Activated CD8-positive, alpha-beta memory T cell treated with anti-CD3 and anti-CD28 coated beads for 24 hours (primary cell): ENCODE results near the gene ADM2.

Experiments
- DNase-seq: peaks from one replicate; pipeline ENCODE4 v3.0.0-alpha.2; 2020

ADM2 gene

DNA sequence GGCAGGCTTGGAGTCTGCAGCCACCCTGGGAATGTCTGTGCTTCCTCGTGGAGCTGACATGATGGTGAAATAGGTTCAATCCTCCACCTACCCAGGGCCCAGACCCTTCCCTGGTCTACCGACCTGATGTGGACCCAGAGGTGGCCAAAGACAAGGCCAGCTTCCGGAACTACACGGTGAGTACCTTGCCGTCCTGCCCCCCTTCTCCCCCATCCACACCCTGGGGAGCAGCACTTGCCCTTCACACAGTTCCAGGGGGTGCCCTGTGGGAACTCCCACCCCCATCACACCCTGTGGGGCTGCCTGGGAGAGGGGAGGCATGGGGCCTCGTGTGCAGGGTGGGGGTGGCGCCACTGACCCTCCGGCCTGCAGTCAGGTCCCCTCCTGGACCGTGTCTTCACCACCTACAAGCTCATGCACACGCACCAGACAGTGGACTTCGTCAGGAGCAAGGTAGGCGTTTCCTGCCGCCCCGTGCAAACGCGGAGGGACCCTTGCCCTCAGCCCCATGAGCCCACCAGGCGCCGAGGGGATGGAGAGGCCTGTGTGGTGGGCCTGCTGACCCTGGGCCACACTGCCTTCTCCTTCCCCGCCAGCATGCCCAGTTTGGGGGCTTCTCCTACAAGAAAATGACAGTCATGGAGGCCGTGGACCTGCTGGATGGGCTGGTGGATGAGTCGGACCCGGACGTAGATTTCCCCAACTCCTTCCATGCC is 6.1 kb downstream of the ADM2 start:
- DNase-seq, result no peak

GRCh38 chr22:50488006-50488677 is 6.8 kb downstream of the ADM2 start:
- no peak for DNase-seq

DNA sequence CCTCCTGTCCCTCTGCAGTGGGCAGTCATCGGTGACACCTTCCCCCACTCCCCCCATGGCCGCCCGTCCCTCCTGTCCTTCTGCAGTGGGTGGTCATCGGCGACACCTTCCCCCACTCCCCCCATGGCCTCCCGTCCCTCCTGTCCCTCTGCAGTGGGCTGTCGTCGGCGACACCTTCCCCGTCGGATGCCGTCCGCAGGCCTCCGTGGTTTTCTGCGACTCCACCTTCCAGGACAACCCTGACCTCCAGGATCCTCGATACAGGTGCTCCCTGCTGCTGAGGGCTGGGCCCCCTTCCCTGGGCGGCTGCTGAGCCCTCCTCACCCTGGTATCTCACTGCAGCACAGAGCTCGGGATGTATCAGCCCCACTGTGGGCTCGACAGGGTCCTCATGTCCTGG is 7.5 kb downstream of the ADM2 start:
- DNase-seq, result no peak

GRCh38 chr22:50489363-50490243 is 8.3 kb downstream of the ADM2 start:
- DNase-seq, result no peak

GRCh38 chr22:50490531-50491308 is 9.4 kb downstream of the ADM2 start:
- DNase-seq, result no peak

- DNase-seq, result no peak
Measured at GRCh38 chr22:50497093-50497492, 15.8 kb downstream of the ADM2 start.

DNA sequence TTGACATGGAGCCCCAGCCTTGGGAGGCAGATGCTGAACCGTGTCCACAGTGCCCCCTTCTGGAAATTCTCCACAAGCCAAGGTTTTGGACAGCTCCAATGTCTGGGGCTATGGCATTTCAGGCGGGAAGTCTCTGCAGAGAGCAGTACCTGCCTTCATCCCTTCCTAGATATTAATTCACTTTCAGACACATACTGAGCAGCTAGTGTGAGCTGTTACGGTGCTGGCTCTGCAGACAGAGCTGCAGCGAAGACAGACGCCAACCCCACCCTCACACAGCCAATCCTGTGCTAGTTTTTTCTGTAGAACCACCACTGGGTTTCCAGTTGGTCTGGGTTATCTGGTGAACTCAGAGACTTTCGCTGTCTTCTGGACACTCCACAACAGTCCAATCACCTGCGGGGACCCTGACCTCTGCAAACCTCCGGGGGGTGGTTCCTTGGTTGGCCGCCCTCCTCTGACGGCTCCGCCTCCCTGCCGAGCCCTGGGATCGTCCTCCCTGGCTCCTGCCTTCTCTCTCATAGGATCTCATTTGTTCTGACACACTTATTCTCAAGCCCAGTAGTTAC is 17.1 kb downstream of the ADM2 start:
- DNase-seq, result peak; percentile 83

GRCh38 chr22:50500452-50500851 is 19.1 kb downstream of the ADM2 start:
- no peak for DNase-seq

GRCh38 chr22:50502096-50502495 is 20.8 kb downstream of the ADM2 start:
- DNase-seq, result no peak

DNA sequence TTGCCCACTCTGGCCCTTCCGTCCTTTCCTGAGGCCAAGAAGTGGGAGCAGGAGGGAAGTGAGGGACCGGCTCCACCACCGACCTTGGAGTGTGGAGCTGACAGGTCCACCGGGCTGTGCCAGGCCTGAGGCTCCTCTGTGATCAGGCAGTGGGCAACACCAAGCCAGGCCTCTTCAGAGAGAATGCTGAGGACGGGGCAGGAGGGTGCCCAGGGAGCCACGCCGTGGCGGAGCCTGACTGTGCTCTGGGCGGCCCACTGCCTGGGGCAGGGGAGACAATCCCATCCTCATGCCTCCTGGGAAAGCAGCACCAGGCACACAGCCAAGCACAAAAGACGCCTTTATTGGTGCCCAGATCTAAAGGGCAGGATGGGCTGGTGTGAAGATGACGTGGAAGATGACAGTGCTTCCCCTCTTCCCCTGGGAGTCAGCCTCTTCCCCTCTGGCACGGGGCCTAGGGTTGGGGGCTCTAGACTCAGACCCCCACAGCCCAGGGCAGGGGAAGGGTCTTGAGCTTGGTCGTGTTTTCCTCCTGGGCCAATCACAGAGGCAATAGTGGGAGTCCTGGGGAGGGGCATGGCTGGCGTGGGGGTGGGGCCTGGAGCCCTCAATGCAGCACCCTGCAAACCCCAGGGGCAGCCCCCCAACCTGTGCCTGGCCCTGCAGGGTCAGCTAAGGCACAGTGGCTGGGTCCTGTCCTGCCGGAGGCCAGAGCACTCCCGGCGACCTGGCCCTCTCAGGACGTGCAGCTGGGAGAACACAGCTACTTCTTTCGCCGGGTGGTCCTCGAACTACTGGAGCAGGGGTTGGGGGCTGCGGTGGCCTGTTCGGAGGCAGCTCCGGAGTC is 21.5 kb downstream of the ADM2 start:
- DNase-seq, result no peak

- no peak for DNase-seq
Measured at GRCh38 chr22:50503475-50504145, 22.3 kb downstream of the ADM2 start.

- no peak for DNase-seq
Measured at GRCh38 chr22:50504369-50505211, 23.2 kb downstream of the ADM2 start.

DNA sequence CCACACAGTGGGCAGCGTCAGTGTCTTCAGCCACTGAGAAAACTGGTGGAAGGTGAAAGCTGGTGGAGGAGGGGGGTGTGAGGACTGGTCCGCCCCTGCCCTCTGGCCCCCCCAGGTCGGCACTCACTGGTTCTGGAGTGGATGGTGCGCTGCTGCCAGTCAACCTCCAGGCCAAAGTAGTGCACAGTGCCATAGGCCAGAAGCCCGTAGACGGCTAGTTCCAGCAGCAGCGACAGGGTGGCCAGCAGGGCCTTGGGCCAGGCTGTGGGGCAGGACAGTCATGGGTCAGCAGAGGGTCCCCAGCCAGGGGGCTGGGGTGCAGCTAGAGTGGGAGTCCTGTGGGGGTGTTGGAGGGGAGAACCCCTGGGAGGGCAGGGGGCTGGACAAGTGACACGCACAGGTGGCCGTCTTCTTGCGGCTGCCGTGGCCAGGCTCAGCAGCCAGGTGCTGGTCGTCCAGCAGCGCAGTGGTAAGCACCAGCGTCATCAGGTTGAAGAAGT is 24.0 kb downstream of the ADM2 start:
- no peak for DNase-seq

GRCh38 chr22:50505776-50506610 is 24.6 kb downstream of the ADM2 start:
- DNase-seq, result no peak

DNA sequence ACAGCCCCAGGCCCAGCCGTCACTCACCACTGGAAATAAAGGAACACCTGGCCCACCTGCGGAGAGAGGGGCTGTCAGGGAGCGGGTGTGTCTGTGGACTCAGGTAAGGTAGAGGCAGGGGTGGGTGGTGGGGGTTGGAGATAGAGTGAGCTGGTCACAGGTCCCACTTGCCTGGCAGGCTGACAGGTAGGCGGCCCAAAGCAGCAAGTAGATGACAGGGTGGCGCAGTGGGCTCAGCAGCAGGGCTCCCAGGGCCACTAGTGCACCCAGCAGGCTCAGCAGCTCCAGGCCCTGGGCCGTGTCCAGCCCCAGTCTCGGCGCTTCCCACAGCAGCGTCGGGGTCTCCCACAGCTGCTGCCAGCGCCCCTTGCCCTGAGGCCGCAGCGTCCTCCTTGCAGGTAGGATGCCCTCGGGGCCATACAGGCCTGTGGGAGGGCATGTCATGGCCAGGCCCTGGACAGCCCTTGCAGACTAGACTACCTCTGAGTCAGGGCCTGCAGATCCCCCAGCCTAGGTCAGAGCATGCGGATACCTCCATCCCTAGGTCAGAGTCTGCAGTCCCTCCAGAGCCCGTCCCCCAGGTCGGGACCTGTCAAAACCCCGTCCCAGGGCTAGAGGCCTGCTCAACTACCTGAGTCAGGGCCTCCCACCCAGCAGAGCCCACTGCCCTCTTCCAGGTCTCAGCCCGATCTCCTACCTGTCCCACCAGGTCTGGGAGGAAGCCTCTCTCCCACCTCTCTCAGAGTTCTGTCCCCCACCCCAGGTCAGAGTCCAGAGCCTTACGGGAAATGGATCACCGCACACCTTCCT is 25.5 kb downstream of the ADM2 start:
- DNase-seq, result no peak

DNA sequence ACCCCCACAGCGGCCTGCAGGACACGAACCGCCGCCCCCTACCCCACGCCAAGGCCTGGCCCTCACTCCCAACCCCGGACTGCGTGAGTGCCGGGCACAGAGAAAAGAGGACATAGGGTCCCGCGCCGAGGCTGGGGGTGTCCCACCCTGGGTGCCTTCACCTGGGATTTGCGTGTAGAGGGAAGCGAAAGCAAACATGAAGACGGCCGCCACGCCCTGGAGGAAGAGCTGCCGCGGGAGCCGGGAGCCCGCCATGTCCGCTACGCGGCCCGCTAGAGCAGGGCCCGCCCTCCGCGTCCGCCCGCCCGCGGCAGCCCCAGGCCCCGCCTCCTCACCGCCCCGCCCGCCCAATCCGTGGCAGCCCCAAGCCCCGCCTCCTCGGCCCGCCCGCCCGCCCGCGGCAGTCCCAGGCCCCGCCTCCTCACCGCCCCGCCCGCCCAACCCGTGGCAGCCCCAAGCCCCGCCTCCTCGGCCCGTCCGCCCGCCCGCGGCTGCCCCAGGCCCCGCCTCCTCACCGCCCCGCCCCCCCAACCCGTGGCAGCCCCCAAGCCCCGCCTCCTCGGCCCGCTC is 26.2 kb downstream of the ADM2 start, which contains the start of gene LMF2:
LMF2 (minus strand) TSS at position 282 of the 570 bp plus-strand sequence; CDS start at position 255, 27 bp downstream.
- DNase-seq, result peak; percentile 97
